ENCODE results near the gene CFAP210. TPM values are rescaled to one million over a fixed set of nuclear protein-coding genes. Genes with fewer than 3 reads are reported as not detected.

CFAP210 gene
- total RNA-seq, 1 donor from 2014 or later, result not detected

GRCh38 chr2:169647496-169647895 is 46.7 kb downstream of the CFAP210 start:
- no peaks in the 10 kb centered on the region for H3K9me3 Mint-ChIP-seq (ENCODE audit: low read depth)

GRCh38 chr2:169644173-169644572 is 50.0 kb downstream of the CFAP210 start:
- H3K36me3 Mint-ChIP-seq (ENCODE audit: low read depth), result peaks cover 2% of the 10 kb centered on the region
- H3K4me1 Mint-ChIP-seq (ENCODE audit: low read depth), result no peaks in the 10 kb centered on the region
- H3K4me3 Mint-ChIP-seq (ENCODE audit: unreplicated experiment), result no peak overlapping the region
- H3K27me3 Mint-ChIP-seq (ENCODE audit: low read depth), result no peaks in the 10 kb centered on the region
- H3K9me3 Mint-ChIP-seq (ENCODE audit: low read depth), result no peaks in the 10 kb centered on the region
- no peak for TF ChIP-seq CTCF (IDR thresholded peaks at IDR 0.05)
- no peak for DNase-seq (ENCODE audit: low spot score)
- no peak overlapping the region for H3K27ac Mint-ChIP-seq (ENCODE audit: unreplicated experiment)

More at GRCh38 chr2:169647496-169647895, 46.7 kb downstream of the CFAP210 start:
- Mint-ChIP-seq H3K4me1 (ENCODE audit: low read depth) (no peaks in the 10 kb centered on the region), H3K27me3 (ENCODE audit: low read depth) (peaks cover 2% of the 10 kb centered on the region), H3K36me3 (ENCODE audit: low read depth) (no peaks in the 10 kb centered on the region), H3K4me3 (ENCODE audit: unreplicated experiment) (no peak overlapping the region), H3K27ac (ENCODE audit: unreplicated experiment) (no peak overlapping the region)
- no peak for TF ChIP-seq CTCF (IDR thresholded peaks at IDR 0.05)
- no peak for DNase-seq (ENCODE audit: low spot score)

- H3K4me1 Mint-ChIP-seq (ENCODE audit: low read depth), result no peaks in the 10 kb centered on the region
- H3K9me3 Mint-ChIP-seq (ENCODE audit: low read depth), result no peaks in the 10 kb centered on the region
- no peak for TF ChIP-seq CTCF (IDR thresholded peaks at IDR 0.05)
- H3K27me3 Mint-ChIP-seq (ENCODE audit: low read depth), result no peaks in the 10 kb centered on the region
- H3K4me3 Mint-ChIP-seq (ENCODE audit: unreplicated experiment), result no peak overlapping the region
- DNase-seq (ENCODE audit: low spot score), result no peak
- H3K27ac Mint-ChIP-seq (ENCODE audit: unreplicated experiment), result no peak overlapping the region
- peaks cover 2% of the 10 kb centered on the region for H3K36me3 Mint-ChIP-seq (ENCODE audit: low read depth)
Measured at GRCh38 chr2:169641464-169641863, 52.7 kb downstream of the CFAP210 start.

GRCh38 chr2:169640104-169640503 is 54.1 kb downstream of the CFAP210 start:
- H3K4me3 Mint-ChIP-seq (ENCODE audit: unreplicated experiment), result no peak overlapping the region
- H3K36me3 Mint-ChIP-seq (ENCODE audit: low read depth), result peaks cover 2% of the 10 kb centered on the region
- H3K27ac Mint-ChIP-seq (ENCODE audit: unreplicated experiment), result no peak overlapping the region
- no peaks in the 10 kb centered on the region for H3K27me3 Mint-ChIP-seq (ENCODE audit: low read depth)
- no peak for DNase-seq (ENCODE audit: low spot score)
- no peaks in the 10 kb centered on the region for H3K4me1 Mint-ChIP-seq (ENCODE audit: low read depth)
- TF ChIP-seq CTCF (IDR thresholded peaks at IDR 0.05), result no peak
- no peaks in the 10 kb centered on the region for H3K9me3 Mint-ChIP-seq (ENCODE audit: low read depth)

GRCh38 chr2:169637620-169638019 is 56.6 kb downstream of the CFAP210 start:
- no peaks in the 10 kb centered on the region for H3K4me1 Mint-ChIP-seq (ENCODE audit: low read depth)
- H3K36me3 Mint-ChIP-seq (ENCODE audit: low read depth), result peaks cover 10% of the 10 kb centered on the region
- no peak for DNase-seq (ENCODE audit: low spot score)
- no peak overlapping the region for H3K4me3 Mint-ChIP-seq (ENCODE audit: unreplicated experiment)
- no peak overlapping the region for H3K27ac Mint-ChIP-seq (ENCODE audit: unreplicated experiment)
- no peaks in the 10 kb centered on the region for H3K9me3 Mint-ChIP-seq (ENCODE audit: low read depth)
- no peaks in the 10 kb centered on the region for H3K27me3 Mint-ChIP-seq (ENCODE audit: low read depth)
- no peak for TF ChIP-seq CTCF (IDR thresholded peaks at IDR 0.05)
